ENCODE measurements around the gene YIF1A.

The YIF1A gene, protein sequence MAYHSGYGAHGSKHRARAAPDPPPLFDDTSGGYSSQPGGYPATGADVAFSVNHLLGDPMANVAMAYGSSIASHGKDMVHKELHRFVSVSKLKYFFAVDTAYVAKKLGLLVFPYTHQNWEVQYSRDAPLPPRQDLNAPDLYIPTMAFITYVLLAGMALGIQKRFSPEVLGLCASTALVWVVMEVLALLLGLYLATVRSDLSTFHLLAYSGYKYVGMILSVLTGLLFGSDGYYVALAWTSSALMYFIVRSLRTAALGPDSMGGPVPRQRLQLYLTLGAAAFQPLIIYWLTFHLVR

DNA sequence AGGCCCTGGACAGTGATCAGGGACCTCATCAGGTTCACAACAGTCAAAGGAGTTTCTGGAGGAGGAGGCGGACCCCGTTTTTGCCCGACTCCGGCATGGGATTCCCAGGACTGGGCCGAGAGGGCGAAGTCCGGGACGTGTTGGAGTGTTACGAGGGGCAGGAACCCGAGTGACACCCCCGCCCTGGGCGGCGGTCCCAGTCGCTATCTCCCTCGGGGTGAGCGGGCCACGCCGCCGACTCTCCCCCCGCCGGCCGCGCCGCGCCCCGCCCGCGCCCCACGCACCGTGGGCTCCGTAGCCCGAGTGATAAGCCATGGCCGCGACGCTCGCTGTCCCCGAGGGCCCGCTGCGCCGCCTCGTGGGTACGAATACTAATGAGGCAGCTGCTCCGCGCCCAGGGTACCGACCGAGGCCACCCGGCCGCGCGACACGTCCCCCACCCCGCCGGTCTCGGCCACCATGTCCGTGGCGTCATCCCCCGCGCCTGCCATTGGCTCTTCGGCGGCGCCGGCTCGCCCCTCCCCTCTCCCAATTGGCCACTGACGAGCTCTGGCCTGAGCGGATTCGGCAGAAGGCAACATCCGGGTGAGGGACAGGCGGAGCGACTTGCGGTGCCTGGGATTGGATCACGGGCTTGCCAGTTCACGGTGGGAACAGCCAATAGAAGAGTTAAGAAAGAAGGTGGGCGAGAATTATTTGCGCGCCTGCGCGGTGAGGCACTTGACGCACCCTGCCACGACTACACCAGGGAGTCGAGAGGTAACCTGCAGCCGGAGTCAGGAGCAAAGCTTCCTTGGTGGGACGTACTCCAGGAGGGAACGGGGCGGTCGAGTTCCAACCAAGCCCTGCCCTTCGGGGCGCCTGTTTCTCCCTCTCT, at the start of gene YIF1A:
TSS of gene YIF1A (minus strand) at position 473 of the 877 bp plus-strand sequence. CDS start at position 315, 158 bp downstream.
- peak; percentile 99 for DNase-seq

- no peak for DNase-seq
Observed at GRCh38 chr11:66337103-66337899, 48.4 kb upstream of the YIF1A start.

DNA sequence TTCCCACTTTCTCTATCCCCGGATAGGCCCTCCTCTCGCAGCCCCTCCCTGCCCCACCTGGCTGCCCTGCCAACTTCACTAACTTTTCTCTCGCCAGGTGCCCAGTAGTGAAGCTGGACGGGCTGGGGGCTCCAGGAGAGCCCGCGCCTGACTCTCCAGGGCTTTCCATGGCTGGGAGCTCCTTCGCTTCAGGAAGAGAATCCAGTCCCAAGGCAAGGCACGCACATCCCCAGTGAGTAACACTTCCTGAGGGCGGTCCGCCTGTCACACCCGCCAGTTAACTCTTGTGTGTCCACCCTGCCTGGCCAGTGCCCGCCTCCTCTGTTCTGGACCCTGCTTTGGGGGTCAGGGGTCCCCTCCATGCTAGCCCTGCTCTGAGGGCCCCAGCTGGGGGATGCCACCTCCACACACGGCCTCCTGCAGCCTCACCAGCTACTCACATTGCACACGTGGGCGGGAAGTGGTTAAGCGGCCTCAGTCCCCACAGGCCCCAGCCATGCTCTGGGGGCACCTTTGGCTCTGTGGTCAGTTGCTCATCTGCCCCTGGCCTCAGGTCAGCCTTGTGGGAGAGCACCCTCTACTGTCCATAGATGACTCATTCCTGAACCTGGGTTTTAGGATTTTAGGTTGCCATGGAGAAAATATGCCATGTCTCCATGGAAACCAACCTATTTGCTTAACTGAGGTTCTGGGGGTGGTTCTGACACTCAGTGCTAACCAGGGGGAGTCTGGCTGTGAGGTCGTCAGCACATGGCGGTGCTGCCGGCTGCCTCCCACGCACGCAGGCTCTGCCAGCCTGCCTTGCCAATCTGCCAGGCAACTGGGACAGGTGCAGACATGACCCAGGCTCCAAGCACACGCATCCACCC, 47.5 kb upstream of the YIF1A start, which contains the start of gene RIN1:
TSS of gene RIN1 (minus strand) at position 201 of the 869 bp plus-strand sequence. CDS start at position 169, 32 bp downstream.
- DNase-seq = peak; percentile 67

DNA sequence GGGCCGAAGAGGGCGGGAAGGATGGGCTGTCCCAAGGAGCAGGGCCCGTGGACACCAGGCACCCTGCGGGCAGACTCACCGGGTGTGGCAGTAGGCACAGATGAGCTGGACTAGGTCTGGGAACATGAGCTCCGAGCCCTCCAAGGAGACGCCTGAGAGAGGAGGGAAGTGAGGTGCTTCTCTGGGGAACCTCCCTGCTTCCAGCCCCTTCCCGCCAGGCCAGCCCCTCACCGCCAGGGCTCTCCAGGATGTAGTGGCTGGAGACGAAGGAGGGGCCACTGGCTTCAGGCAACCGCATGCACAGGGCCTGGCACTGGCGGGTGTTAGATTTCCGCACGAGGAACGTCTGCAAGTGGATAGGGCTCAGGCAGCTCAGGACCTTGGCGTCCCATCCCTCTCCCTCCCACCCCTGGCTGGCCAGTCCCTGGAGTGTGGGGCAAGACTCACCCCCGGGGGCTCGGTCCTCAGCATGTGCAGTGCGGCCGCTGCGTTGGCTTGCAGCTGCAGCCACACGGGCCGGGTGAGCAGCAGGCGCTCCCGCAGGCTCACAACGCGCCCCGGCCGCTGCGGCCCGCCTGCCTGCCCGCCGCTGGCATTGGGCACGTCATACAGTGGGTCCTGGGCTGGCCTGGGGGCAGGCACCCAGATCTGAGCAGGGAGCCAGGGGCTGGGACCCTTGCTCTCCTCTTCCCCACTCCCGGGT, 46.7 kb upstream of the YIF1A start:
- DNase-seq = no peak

GRCh38 chr11:66334605-66335442, 45.9 kb upstream of the YIF1A start:
- no peak for DNase-seq

- DNase-seq = no peak
Observed at GRCh38 chr11:66333896-66334604, 45.1 kb upstream of the YIF1A start.

- DNase-seq = no peak
Observed at GRCh38 chr11:66333220-66333877, 44.4 kb upstream of the YIF1A start.

DNA sequence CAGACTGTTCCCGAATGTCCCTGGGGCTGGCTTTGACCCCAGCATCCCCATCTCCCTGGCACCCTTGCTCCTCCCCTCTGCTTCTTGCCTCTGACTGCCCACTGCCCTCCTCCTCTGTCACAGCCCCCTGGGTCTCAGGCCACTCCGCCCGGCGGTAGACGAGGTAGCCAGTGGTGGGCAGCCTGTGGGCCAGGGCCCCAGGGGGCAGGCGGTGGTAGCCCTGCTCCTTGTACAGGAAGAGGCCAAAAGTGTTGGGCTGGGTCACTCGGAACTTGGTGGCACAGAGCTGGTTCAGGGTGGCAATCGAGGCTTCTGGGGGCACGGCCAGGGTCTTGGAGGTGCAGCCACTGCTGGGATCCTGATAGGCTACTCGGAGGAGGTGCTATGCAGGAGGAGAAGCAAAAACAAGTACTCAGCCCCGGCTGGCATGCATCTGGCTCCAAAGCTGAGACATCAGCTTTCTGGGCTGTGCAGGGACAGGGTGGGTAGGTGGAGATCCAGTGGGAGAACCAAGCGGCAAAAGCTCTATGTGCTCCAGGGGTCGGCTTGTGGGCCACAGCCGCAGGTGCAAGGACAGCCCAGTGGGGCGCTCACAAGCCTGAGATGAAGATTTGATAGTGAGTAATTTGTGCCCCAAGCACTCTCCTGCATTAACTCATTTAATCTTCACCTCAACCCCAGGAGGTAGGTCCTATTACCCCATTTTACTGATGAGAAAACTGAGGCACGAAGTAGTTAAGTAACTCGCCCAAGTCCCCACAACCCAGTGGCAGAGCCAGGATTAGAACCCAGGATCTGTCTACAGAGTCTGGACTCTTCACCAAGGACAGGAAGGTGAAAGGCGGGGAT, 43.7 kb upstream of the YIF1A start:
- no peak for DNase-seq

DNA sequence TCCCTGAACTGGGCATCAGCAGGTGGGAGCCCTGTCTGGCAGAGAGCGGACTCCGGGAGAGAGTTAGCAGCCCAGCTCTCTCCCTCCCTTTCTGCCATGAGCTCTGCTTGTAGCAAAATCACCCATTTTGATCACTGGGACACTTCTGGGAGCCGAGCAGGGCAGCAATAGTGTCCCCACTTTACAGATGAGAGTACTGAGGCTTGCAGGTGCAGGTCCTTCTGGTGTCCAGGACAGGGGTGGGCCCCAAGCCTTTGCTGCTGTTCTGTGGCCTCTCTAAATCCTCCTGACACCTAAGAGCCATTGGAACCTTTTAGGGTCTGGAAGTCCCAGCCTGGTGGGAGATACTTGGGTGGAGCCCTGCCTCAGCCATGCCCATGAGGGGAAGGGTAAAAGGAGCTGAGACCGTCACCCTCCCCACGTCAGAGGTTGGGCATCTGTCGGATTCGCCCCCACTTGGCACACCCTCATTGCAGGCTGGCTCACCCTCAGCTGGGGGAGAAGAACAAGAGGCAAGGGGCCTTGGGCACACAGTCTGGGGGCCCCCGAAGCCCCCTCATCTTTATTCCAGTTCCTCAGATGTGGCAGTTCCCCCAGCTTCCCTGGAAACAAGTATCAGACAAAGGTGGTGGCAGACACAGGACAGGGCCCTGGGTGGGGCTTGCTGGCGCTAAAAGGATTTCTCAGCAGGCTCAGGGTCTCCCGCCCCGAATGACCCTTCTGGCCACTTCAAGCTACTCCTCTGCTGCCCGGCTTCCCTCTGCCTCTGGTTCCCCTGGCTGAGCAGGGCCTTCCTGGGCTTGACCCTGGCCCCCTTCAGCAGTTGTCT, 42.8 kb upstream of the YIF1A start:
- no peak for DNase-seq

- no peak for DNase-seq
Observed at GRCh38 chr11:66330931-66331330, 42.0 kb upstream of the YIF1A start.

- no peak for DNase-seq
Observed at GRCh38 chr11:66329165-66329673, 40.3 kb upstream of the YIF1A start.

DNA sequence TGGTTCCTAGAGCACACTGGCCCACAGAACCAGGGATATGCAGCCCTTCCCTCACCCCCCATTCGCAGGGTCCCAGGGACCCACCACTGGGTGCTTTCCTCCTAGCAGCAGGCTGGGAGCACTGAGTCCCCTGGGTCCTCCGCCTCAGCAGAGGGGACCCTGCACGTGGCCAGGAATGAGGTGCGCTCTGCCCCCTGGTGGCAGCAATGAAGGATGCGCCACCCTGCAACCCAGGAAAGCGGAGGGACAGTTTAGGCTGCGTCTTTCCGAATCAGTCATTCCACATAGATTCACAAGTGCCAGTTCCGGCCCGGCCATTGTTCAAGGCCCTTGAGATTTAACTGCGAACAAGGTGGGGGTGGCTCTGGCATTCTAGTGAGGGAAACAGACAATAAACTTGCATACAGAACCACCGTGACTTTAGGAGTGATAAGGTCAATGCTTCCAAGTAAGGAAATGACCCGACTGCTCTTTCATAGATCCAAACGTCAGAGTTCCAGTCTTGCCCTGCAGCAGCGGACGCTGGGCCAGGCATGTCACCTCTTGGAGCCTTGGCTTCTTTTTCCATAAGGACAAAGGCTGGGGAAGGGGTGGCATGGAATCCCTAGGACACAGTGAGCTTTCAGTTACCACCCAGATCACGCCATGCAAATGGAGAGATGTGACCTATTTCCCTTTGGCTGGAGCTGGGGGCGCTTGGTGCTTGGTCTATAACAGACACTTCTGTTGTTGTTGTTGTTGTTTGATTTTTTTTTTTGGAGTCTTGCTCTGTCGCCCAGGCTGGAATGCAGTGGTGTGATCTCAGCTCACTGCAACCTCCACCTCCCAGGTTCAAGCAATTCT, 39.6 kb upstream of the YIF1A start:
- peak; percentile 49 for DNase-seq

- DNase-seq = no peak
Observed at GRCh38 chr11:66328031-66328301, 39.0 kb upstream of the YIF1A start.

DNA sequence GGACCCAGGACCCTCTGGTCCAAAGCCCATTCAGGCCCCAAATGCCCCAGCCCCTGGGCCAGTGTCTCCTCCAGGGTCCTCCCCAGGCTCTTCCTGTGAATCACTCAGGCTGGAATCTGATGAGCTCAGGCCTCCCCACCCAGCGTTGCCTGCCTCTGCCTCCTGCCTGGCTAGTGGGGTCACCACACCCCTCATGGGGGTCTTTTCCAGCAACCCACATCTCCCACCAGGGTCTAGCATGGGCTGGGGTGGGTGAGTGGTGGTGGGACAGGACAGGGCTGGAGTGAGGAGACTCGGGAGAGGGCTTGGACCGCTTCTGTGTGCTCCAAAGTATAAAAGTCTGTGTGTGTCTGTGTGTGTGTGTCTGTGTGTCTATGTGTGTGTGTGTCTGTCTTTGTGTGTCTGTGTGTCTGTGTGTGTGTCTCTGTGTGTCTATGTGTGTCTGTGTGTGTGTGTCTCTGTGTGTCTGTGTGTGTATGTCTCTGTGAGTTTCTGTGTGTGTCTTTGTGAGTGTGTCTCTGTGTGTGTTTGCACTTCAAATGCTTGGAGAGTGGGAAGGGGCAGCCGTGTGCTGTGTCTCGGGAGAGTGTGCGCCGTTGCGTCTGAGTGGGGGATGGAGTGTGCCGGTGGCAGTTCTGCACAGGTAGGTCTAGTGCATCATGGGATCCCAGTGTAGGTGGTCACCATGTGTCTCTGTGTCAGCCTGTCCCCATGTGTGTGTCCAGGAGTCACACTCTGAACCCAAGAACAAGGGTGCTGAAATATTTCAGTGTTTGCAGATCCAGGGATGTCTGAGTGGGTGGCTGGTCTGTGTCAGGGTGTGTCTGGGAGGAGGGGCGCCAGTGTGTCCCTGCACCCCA, 38.5 kb upstream of the YIF1A start:
- no peak for DNase-seq

Data from COR-L47 (cell line).